ENCODE results near the gene RIPPLY1. TPM values are rescaled to one million over a fixed set of nuclear protein-coding genes. Genes with fewer than 3 reads are reported as not detected.

The RIPPLY1 gene
- total RNA-seq, 1 experiment from 2014 or later = not detected

GRCh38 chrX:106951230-106951629, 48.1 kb upstream of the RIPPLY1 start:
- H3K27me3 Mint-ChIP-seq (ENCODE audit: insufficient read depth, unreplicated experiment) = no peaks in the 10 kb centered on the region
- no peaks in the 10 kb centered on the region for H3K9me3 Mint-ChIP-seq (ENCODE audit: unreplicated experiment)
- Histone ChIP-seq H3K36me3 (ENCODE audit: control insufficient read depth, insufficient read depth, low read length) (no peaks in the 10 kb centered on the region; the same call in none of the 2 replicates), H3K27me3 (replicated peaks; ENCODE audit: control insufficient read depth, insufficient read depth, low read length) (no peaks in the 10 kb centered on the region), H3K4me1 (peaks cover 37% of the 10 kb centered on the region), H3K9me3 (no peaks in the 10 kb centered on the region), H3K4me3 (ENCODE audit: low read depth, low read length) (no peak overlapping the region)
- peaks cover 52% of the 10 kb centered on the region for H3K36me3 Mint-ChIP-seq (ENCODE audit: insufficient read depth, unreplicated experiment)
- POLR2A ChIA-PET = no interaction called here
- CTCF ChIA-PET = no interaction called here
- no TSS peak for BruUV-seq (replicated peaks)
- TF ChIP-seq CTCF (IDR thresholded peaks at IDR 0.05; ENCODE audit: insufficient read depth in 1 of 2, low read depth in 1 of 2, low read length in 1 of 2, severe bottlenecking in 1 of 2, unreplicated experiment in 1 of 2) = no peak
- peaks cover 21% of the 10 kb centered on the region for H3K4me1 Mint-ChIP-seq (ENCODE audit: low read depth, unreplicated experiment)
- no peak for DNase-seq
- H3K4me3 Mint-ChIP-seq (ENCODE audit: unreplicated experiment) = no peak overlapping the region
- intact Hi-C loops (cut with micrococcal nuclease; ENCODE audit: unreplicated experiment) = no loop called here
- H3K27ac Mint-ChIP-seq (ENCODE audit: unreplicated experiment) = no peak overlapping the region

GRCh38 chrX:106950381-106950780, 47.2 kb upstream of the RIPPLY1 start:
- DNase-seq = no peak
- Mint-ChIP-seq H3K27me3 (ENCODE audit: insufficient read depth, unreplicated experiment) (no peaks in the 10 kb centered on the region), H3K27ac (ENCODE audit: unreplicated experiment) (no peak overlapping the region), H3K4me3 (ENCODE audit: unreplicated experiment) (no peak overlapping the region), H3K36me3 (ENCODE audit: insufficient read depth, unreplicated experiment) (peaks cover 44% of the 10 kb centered on the region), H3K4me1 (ENCODE audit: low read depth, unreplicated experiment) (peaks cover 15% of the 10 kb centered on the region), H3K9me3 (ENCODE audit: unreplicated experiment) (no peaks in the 10 kb centered on the region)
- Histone ChIP-seq H3K4me3 (ENCODE audit: low read depth, low read length) (no peak overlapping the region), H3K4me1 (peaks cover 30% of the 10 kb centered on the region), H3K27me3 (replicated peaks; ENCODE audit: control insufficient read depth, insufficient read depth, low read length) (no peaks in the 10 kb centered on the region), H3K9me3 (no peaks in the 10 kb centered on the region), H3K36me3 (ENCODE audit: control insufficient read depth, insufficient read depth, low read length) (no peaks in the 10 kb centered on the region; the same call in none of the 2 replicates)
- POLR2A ChIA-PET = no interaction called here
- no TSS peak for BruUV-seq (replicated peaks)
- no peak for TF ChIP-seq CTCF (IDR thresholded peaks at IDR 0.05; ENCODE audit: insufficient read depth in 1 of 2, low read depth in 1 of 2, low read length in 1 of 2, severe bottlenecking in 1 of 2, unreplicated experiment in 1 of 2)
- CTCF ChIA-PET = no interaction called here
- intact Hi-C loops (cut with micrococcal nuclease; ENCODE audit: unreplicated experiment) = no loop called here

- intact Hi-C loops (cut with micrococcal nuclease; ENCODE audit: unreplicated experiment) = no loop called here
- Histone ChIP-seq H3K9me3 (no peaks in the 10 kb centered on the region), H3K4me3 (ENCODE audit: low read depth, low read length) (no peak overlapping the region), H3K27me3 (replicated peaks; ENCODE audit: control insufficient read depth, insufficient read depth, low read length) (no peaks in the 10 kb centered on the region), H3K4me1 (peaks cover 21% of the 10 kb centered on the region), H3K36me3 (ENCODE audit: control insufficient read depth, insufficient read depth, low read length) (no peaks in the 10 kb centered on the region; the same call in none of the 2 replicates)
- no peak for TF ChIP-seq CTCF (IDR thresholded peaks at IDR 0.05; ENCODE audit: insufficient read depth in 1 of 2, low read depth in 1 of 2, low read length in 1 of 2, severe bottlenecking in 1 of 2, unreplicated experiment in 1 of 2)
- POLR2A ChIA-PET = no interaction called here
- Mint-ChIP-seq H3K4me3 (ENCODE audit: unreplicated experiment) (no peak overlapping the region), H3K9me3 (ENCODE audit: unreplicated experiment) (no peaks in the 10 kb centered on the region), H3K27ac (ENCODE audit: unreplicated experiment) (no peak overlapping the region), H3K27me3 (ENCODE audit: insufficient read depth, unreplicated experiment) (no peaks in the 10 kb centered on the region), H3K4me1 (ENCODE audit: low read depth, unreplicated experiment) (peaks cover 10% of the 10 kb centered on the region), H3K36me3 (ENCODE audit: insufficient read depth, unreplicated experiment) (peaks cover 36% of the 10 kb centered on the region)
- no peak for DNase-seq
- no TSS peak for BruUV-seq (replicated peaks)
- CTCF ChIA-PET = no interaction called here
These were observed 46.2 kb upstream of the RIPPLY1 start for GRCh38 chrX:106949366-106949765.
